CD14-positive monocyte (primary cell): ENCODE data around the gene SPTSSB. TPM values are rescaled to one million over a fixed set of nuclear protein-coding genes. Genes with fewer than 3 reads are reported as not detected.

Experiments used
- DNase-seq, 3 donors: peaks; one replicate each; pipeline ENCODE4 v3.0.0-alpha.2; 2011 to 2022
- H2AFZ ChIP-seq: 2 replicates; pipeline ENCODE4 v1.6.0; 2012; ENCODE audit warnings: mild to moderate bottlenecking, low read depth, low read length, inconsistent platforms; ENCODE audit not compliant: insufficient read depth, poor library complexity, severe bottlenecking
- H3K27ac ChIP-seq, 2 donors: 1 replicate in 1 of 2; 2 replicates in 1 of 2; pipeline ENCODE4 v1.5.1; 2012 to 2013; ENCODE audit warnings: low read length in 2 of 2, control low read depth in 1 of 2, inconsistent platforms in 1 of 2, low read depth in 1 of 2, mild to moderate bottlenecking in 1 of 2
- H3K27me3 ChIP-seq, 2 donors: one replicate each; pipeline versions ENCODE4 v1.6.0 to v1.6.1; 2011 to 2013; ENCODE audit warnings: low read length in 2 of 2; ENCODE audit not compliant: control insufficient read depth in 2 of 2, insufficient read depth in 2 of 2
- H3K36me3 ChIP-seq, 2 donors: replicated peaks in 1 of 2; 1 replicate in 1 of 2; 2 replicates in 1 of 2; pipeline versions ENCODE4 v1.5.1 to v1.6.1; 2012 to 2013; ENCODE audit warnings: low read length in 2 of 2, control low read depth in 1 of 2, inconsistent platforms in 1 of 2, mild to moderate bottlenecking in 1 of 2; ENCODE audit not compliant: insufficient read depth in 2 of 2, control insufficient read depth in 1 of 2
- H3K4me1 ChIP-seq, 2 donors: 1 replicate in 1 of 2; 2 replicates in 1 of 2; pipeline versions ENCODE4 v1.5.1 to v1.6.1; 2012 to 2013; ENCODE audit warnings: low read length in 2 of 2, control low read depth in 1 of 2, inconsistent platforms in 1 of 2, mild to moderate bottlenecking in 1 of 2, moderate library complexity in 1 of 2; ENCODE audit not compliant: insufficient read depth in 2 of 2, control insufficient read depth in 1 of 2
- H3K4me2 ChIP-seq: replicated peaks from 2 replicates; pipeline ENCODE3; 2012; ENCODE audit warnings: low read length, moderate library complexity, mild to moderate bottlenecking; ENCODE audit not compliant: poor library complexity, severe bottlenecking; ENCODE audit errors: extremely low read depth
- H3K4me3 ChIP-seq, 3 experiments: fragments of 200-600 bp in 1 of 3; sonication (generic) in 1 of 3; replicated peaks in 1 of 3; 1 replicate in 2 of 3; 2 replicates in 1 of 3; pipeline ENCODE4 v1.5.1; 2011 to 2013; ENCODE audit warnings: low read length in 3 of 3, mild to moderate bottlenecking in 3 of 3, control low read depth in 2 of 3, low read depth in 2 of 3, inconsistent platforms in 1 of 3, moderate library complexity in 1 of 3
- H3K79me2 ChIP-seq: 2 replicates; pipeline ENCODE4 v1.6.0; 2012; ENCODE audit warnings: mild to moderate bottlenecking, control low read depth, inconsistent platforms, low read length, moderate library complexity; ENCODE audit not compliant: insufficient read depth
- H3K9ac ChIP-seq: 2 replicates; pipeline ENCODE4 v1.6.0; 2017; ENCODE audit warnings: low read length, mild to moderate bottlenecking; ENCODE audit not compliant: insufficient read depth, poor library complexity, severe bottlenecking
- H3K9me3 ChIP-seq, 2 donors: replicated peaks in 1 of 2; 1 replicate in 1 of 2; 2 replicates in 1 of 2; pipeline versions ENCODE4 v1.5.1 to v1.6.1; 2012 to 2013; ENCODE audit warnings: low read length in 2 of 2, control low read depth in 1 of 2; ENCODE audit not compliant: control insufficient read depth in 1 of 2, insufficient read depth in 1 of 2
- H4K20me1 ChIP-seq: 2 replicates; pipeline ENCODE4 v1.6.0; 2012; ENCODE audit warnings: mild to moderate bottlenecking, low read length, control low read depth, moderate library complexity; ENCODE audit not compliant: insufficient read depth
- H3K27ac Mint-ChIP-seq, 7 donors: one replicate each; pipeline ENCODE4 v1.8.0; 2020; ENCODE audit warnings: mild to moderate bottlenecking in 7 of 7, mixed read lengths in 7 of 7, moderate library complexity in 6 of 7, inconsistent platforms in 2 of 7
- H3K27me3 Mint-ChIP-seq, 3 donors: one replicate each; pipeline ENCODE4 v1.8.0; 2021 to 2022; ENCODE audit warnings: low read depth in 3 of 3, mild to moderate bottlenecking in 3 of 3, mixed read lengths in 3 of 3, moderate library complexity in 3 of 3, inconsistent platforms in 1 of 3
- H3K36me3 Mint-ChIP-seq, 2 donors: one replicate each; pipeline ENCODE4 v1.8.0; 2020; ENCODE audit warnings: mixed read lengths in 2 of 2, inconsistent platforms in 1 of 2, mild to moderate bottlenecking in 1 of 2
- H3K4me1 Mint-ChIP-seq: one replicate; pipeline ENCODE4 v1.8.0; 2020; ENCODE audit warnings: mild to moderate bottlenecking, mixed read lengths
- H3K4me3 Mint-ChIP-seq, 2 donors: one replicate each; pipeline ENCODE4 v1.8.0; 2020; ENCODE audit warnings: mild to moderate bottlenecking in 2 of 2, mixed read lengths in 2 of 2, moderate library complexity in 1 of 2
- H3K9me3 Mint-ChIP-seq, 7 donors: one replicate each; pipeline ENCODE4 v1.8.0; 2020 to 2022; ENCODE audit warnings: mixed read lengths in 7 of 7, mild to moderate bottlenecking in 6 of 7, moderate library complexity in 6 of 7, inconsistent platforms in 2 of 7
- WGBS: methylation state at CpG from one replicate; pipeline ENCODE4 v1.1.5; 2013; ENCODE audit warnings: missing lambda C conversion rate; ENCODE audit not compliant: insufficient coverage; 5-methylcytosine and 5-hydroxymethylcytosine counted together
- intact Hi-C, 2 donors: fragments of 100-400 bp; cut with micrococcal nuclease; formaldehyde crosslinking; loops; one replicate each; pipeline versions ENCODE4 v1.15.0 to v1.15.1; 2023
- polyA plus RNA-seq, 3 donors: library from polyadenylated mRNA; depleted of rRNA in 1 of 3; unstranded in 2 of 3; stranded (reverse) in 1 of 3; fragments of 300-500 nt in 2 of 3; fragments of >200 nt in 1 of 3; fragmentation: Illumina TruSeq in 2 of 3; gene quantifications; 1 replicate in 2 of 3; 2 replicates in 1 of 3; pipeline ENCODE4 v1.2.3, GENCODE V29; 2012 to 2021
- TF ChIP-seq, protein P1 (sequence below): fragments of 200-600 bp; IDR thresholded peaks from one replicate; pipeline ENCODE4 v1.8.0; 2022; ENCODE audit warnings: antibody characterized with exemption, mild to moderate bottlenecking

SPTSSB gene
- polyA plus RNA-seq, 3 donors, result not detected

DNA sequence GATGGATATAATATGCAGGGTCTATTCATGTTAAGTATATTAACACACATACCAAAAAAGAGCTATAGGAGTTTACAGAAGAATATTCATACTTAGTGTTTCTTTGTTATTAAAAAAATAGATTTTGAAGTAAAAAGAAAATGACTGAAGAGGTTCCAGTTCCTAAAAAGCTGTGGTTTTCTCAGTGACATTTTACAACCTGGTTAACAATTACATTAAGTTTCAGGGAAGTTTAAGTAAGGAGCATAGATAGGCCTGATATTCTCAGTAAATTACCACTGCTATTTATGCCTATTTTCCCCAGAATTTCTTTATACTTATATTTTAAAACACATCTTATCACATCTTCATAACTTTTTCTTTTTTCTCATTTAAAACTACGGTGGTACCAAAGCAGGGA is 43.6 kb upstream of the SPTSSB start:
- Histone ChIP-seq H3K9me3 (no peaks in the 10 kb centered on the region), H3K79me2 (no peaks in the 10 kb centered on the region), H3K4me2 (no peak overlapping the region), H3K27me3 (no peaks in the 10 kb centered on the region), H3K36me3 (no peaks in the 10 kb centered on the region), H3K4me1 (no peaks in the 10 kb centered on the region), H4K20me1 (no peaks in the 10 kb centered on the region), H2AFZ (no peak overlapping the region), H3K4me3 (no peak overlapping the region), H3K9ac (no peak overlapping the region), H3K27ac (no peak overlapping the region)
- H3K4me1 Mint-ChIP-seq, result no peaks in the 10 kb centered on the region
- TF ChIP-seq, protein P1, sequence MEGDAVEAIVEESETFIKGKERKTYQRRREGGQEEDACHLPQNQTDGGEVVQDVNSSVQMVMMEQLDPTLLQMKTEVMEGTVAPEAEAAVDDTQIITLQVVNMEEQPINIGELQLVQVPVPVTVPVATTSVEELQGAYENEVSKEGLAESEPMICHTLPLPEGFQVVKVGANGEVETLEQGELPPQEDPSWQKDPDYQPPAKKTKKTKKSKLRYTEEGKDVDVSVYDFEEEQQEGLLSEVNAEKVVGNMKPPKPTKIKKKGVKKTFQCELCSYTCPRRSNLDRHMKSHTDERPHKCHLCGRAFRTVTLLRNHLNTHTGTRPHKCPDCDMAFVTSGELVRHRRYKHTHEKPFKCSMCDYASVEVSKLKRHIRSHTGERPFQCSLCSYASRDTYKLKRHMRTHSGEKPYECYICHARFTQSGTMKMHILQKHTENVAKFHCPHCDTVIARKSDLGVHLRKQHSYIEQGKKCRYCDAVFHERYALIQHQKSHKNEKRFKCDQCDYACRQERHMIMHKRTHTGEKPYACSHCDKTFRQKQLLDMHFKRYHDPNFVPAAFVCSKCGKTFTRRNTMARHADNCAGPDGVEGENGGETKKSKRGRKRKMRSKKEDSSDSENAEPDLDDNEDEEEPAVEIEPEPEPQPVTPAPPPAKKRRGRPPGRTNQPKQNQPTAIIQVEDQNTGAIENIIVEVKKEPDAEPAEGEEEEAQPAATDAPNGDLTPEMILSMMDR, result no peak
- no peak overlapping the region for H3K4me3 Mint-ChIP-seq
- intact Hi-C loops, result no loop called here
- H3K36me3 Mint-ChIP-seq, result no peaks in the 10 kb centered on the region
- H3K27ac Mint-ChIP-seq, result no peak overlapping the region
- H3K9me3 Mint-ChIP-seq, result peaks cover 0 to 6% (median 0%) of the 10 kb centered on the region in 7 donors
- no peak for DNase-seq
- no CpG with 5 or more reads among the region's 1 CpG for WGBS
- H3K27me3 Mint-ChIP-seq, result no peaks in the 10 kb centered on the region

DNA sequence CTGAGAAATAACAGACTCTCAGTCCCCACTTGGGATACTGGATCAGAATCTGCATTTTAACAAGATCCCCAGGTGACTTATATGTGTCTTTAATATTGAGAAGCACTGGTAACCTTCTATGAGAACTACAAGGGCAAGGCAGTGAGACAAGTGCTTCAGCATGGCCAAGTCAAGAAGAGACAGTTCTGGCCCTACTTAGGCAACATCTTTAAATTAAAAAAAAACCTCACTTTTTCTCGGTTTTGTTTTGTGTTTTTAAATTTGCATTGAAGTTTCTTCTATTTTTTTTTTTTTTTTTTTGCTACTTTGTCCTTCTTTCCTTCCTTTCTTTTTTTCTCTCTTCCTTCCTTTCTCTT is 42.5 kb upstream of the SPTSSB start:
- no peaks in the 10 kb centered on the region for H3K79me2 ChIP-seq
- no peaks in the 10 kb centered on the region for H3K27me3 Mint-ChIP-seq
- H3K36me3 Mint-ChIP-seq, result no peaks in the 10 kb centered on the region
- no CpG with 5 or more reads among the region's 1 CpG for WGBS
- no peaks in the 10 kb centered on the region for H3K4me1 Mint-ChIP-seq
- no peak overlapping the region for H3K4me3 Mint-ChIP-seq
- no peaks in the 10 kb centered on the region for H3K9me3 ChIP-seq
- H3K4me2 ChIP-seq, result no peak overlapping the region
- H3K4me3 ChIP-seq, result no peak overlapping the region
- no peak overlapping the region for H3K27ac Mint-ChIP-seq
- no peaks in the 10 kb centered on the region for H4K20me1 ChIP-seq
- peaks cover 0 to 6% (median 0%) of the 10 kb centered on the region in 7 donors for H3K9me3 Mint-ChIP-seq
- intact Hi-C loops, result no loop called here
- no peak overlapping the region for H2AFZ ChIP-seq
- H3K36me3 ChIP-seq, result no peaks in the 10 kb centered on the region
- DNase-seq, result no peak
- TF ChIP-seq, protein P1, result no peak
- H3K27me3 ChIP-seq, result no peaks in the 10 kb centered on the region
- H3K9ac ChIP-seq, result no peak overlapping the region
- H3K4me1 ChIP-seq, result no peaks in the 10 kb centered on the region
- no peak overlapping the region for H3K27ac ChIP-seq
